ENCODE results near the gene ST6GALNAC3. TPM values are rescaled to one million over a fixed set of nuclear protein-coding genes. Genes with fewer than 3 reads are reported as not detected.

The ST6GALNAC3 gene
- total RNA-seq, 2 donors from 2014 or later, result 6.3 to 7.6 TPM

GRCh38 chr1:76298399-76298798 lies 223.9 kb downstream of the ST6GALNAC3 start:
- Histone ChIP-seq H3K36me3 (ENCODE audit: control insufficient read depth, insufficient read depth, low read length) (no peaks in the 10 kb centered on the region), H3K9me3 (ENCODE audit: control insufficient read depth, low read length) (no peaks in the 10 kb centered on the region), H3K27ac (ENCODE audit: low read depth, low read length) (no peak overlapping the region), H3K27me3 (ENCODE audit: control insufficient read depth, insufficient read depth, low read length, poor library complexity, severe bottlenecking) (no peaks in the 10 kb centered on the region), H3K4me3 (ENCODE audit: low read length) (no peak overlapping the region), H3K4me1 (ENCODE audit: control insufficient read depth, insufficient read depth, low read length) (no peaks in the 10 kb centered on the region), H3K9ac (ENCODE audit: extremely low read depth, low read length, poor library complexity, severe bottlenecking) (no peak overlapping the region)
- H3K9me3 Mint-ChIP-seq, result peaks cover 2% of the 10 kb centered on the region
- TF ChIP-seq, protein P1, sequence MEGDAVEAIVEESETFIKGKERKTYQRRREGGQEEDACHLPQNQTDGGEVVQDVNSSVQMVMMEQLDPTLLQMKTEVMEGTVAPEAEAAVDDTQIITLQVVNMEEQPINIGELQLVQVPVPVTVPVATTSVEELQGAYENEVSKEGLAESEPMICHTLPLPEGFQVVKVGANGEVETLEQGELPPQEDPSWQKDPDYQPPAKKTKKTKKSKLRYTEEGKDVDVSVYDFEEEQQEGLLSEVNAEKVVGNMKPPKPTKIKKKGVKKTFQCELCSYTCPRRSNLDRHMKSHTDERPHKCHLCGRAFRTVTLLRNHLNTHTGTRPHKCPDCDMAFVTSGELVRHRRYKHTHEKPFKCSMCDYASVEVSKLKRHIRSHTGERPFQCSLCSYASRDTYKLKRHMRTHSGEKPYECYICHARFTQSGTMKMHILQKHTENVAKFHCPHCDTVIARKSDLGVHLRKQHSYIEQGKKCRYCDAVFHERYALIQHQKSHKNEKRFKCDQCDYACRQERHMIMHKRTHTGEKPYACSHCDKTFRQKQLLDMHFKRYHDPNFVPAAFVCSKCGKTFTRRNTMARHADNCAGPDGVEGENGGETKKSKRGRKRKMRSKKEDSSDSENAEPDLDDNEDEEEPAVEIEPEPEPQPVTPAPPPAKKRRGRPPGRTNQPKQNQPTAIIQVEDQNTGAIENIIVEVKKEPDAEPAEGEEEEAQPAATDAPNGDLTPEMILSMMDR (conservative IDR thresholded peaks at IDR 0.05), result no peak
- H3K4me1 Mint-ChIP-seq, result peaks cover 12% of the 10 kb centered on the region
- no peak overlapping the region for H3K27ac Mint-ChIP-seq
- DNase-seq, result no peak
- H3K4me3 Mint-ChIP-seq, result no peak overlapping the region
- no peaks in the 10 kb centered on the region for H3K27me3 Mint-ChIP-seq (ENCODE audit: insufficient read depth)
- H3K36me3 Mint-ChIP-seq (ENCODE audit: low read depth), result no peaks in the 10 kb centered on the region
- WGBS, 2 experiments (ENCODE audit: insufficient coverage in 1 of 2, insufficient read length in 1 of 2), result 45 to 70% methylated on average over 3 to 4 of the region's 4 CpGs

GRCh38 chr1:76299036-76299435 lies 224.5 kb downstream of the ST6GALNAC3 start:
- whole genome bisulfite sequencing, 2 experiments (ENCODE audit: insufficient coverage in 1 of 2, insufficient read length in 1 of 2), result 88 to 94% methylated on average over 2 to 3 of the region's 3 CpGs

GRCh38 chr1:76300556-76300955 lies 226.0 kb downstream of the ST6GALNAC3 start:
- H3K27me3 Mint-ChIP-seq (ENCODE audit: insufficient read depth), result peaks cover 11% of the 10 kb centered on the region
- H3K4me3 Mint-ChIP-seq, result no peak overlapping the region
- Histone ChIP-seq H3K36me3 (ENCODE audit: control insufficient read depth, insufficient read depth, low read length) (no peaks in the 10 kb centered on the region), H3K9ac (ENCODE audit: extremely low read depth, low read length, poor library complexity, severe bottlenecking) (no peak overlapping the region), H3K27ac (ENCODE audit: low read depth, low read length) (no peak overlapping the region), H3K4me1 (ENCODE audit: control insufficient read depth, insufficient read depth, low read length) (no peaks in the 10 kb centered on the region), H3K4me3 (ENCODE audit: low read length) (no peak overlapping the region), H3K9me3 (ENCODE audit: control insufficient read depth, low read length) (no peaks in the 10 kb centered on the region), H3K27me3 (ENCODE audit: control insufficient read depth, insufficient read depth, low read length, poor library complexity, severe bottlenecking) (peaks cover 10% of the 10 kb centered on the region)
- no peak overlapping the region for H3K27ac Mint-ChIP-seq
- WGBS, 2 experiments (ENCODE audit: insufficient coverage in 1 of 2, insufficient read length in 1 of 2), result 88 to 93% methylated on average over 3 of the region's 3 CpGs
- peaks cover 2% of the 10 kb centered on the region for H3K9me3 Mint-ChIP-seq
- TF ChIP-seq, protein P1 (conservative IDR thresholded peaks at IDR 0.05), result no peak
- H3K4me1 Mint-ChIP-seq, result peaks cover 12% of the 10 kb centered on the region
- no peaks in the 10 kb centered on the region for H3K36me3 Mint-ChIP-seq (ENCODE audit: low read depth)
- DNase-seq, result no peak

More at GRCh38 chr1:76299036-76299435, 224.5 kb downstream of the ST6GALNAC3 start:
- no peak for DNase-seq
- H3K36me3 Mint-ChIP-seq (ENCODE audit: low read depth), result no peaks in the 10 kb centered on the region
- no peak overlapping the region for H3K4me3 Mint-ChIP-seq
- Histone ChIP-seq H3K4me1 (ENCODE audit: control insufficient read depth, insufficient read depth, low read length) (no peaks in the 10 kb centered on the region), H3K27me3 (ENCODE audit: control insufficient read depth, insufficient read depth, low read length, poor library complexity, severe bottlenecking) (no peaks in the 10 kb centered on the region), H3K36me3 (ENCODE audit: control insufficient read depth, insufficient read depth, low read length) (no peaks in the 10 kb centered on the region), H3K27ac (ENCODE audit: low read depth, low read length) (no peak overlapping the region), H3K4me3 (ENCODE audit: low read length) (no peak overlapping the region), H3K9ac (ENCODE audit: extremely low read depth, low read length, poor library complexity, severe bottlenecking) (no peak overlapping the region), H3K9me3 (ENCODE audit: control insufficient read depth, low read length) (no peaks in the 10 kb centered on the region)
- H3K27me3 Mint-ChIP-seq (ENCODE audit: insufficient read depth), result no peaks in the 10 kb centered on the region
- no peak overlapping the region for H3K27ac Mint-ChIP-seq
- H3K4me1 Mint-ChIP-seq, result peaks cover 12% of the 10 kb centered on the region
- TF ChIP-seq, protein P1 (conservative IDR thresholded peaks at IDR 0.05), result no peak
- peaks cover 2% of the 10 kb centered on the region for H3K9me3 Mint-ChIP-seq
